GM19023 (cell line): ENCODE measurements around the gene MAMSTR.

ENCODE experiments used
- ATAC-seq: cut with Tn5 transposase; IDR thresholded peaks from one replicate; pipeline ENCODE4 v1.9.1; 2021; ENCODE audit warnings: mild to moderate bottlenecking, moderate library complexity; ENCODE audit not compliant: unreplicated experiment

The MAMSTR gene

DNA sequence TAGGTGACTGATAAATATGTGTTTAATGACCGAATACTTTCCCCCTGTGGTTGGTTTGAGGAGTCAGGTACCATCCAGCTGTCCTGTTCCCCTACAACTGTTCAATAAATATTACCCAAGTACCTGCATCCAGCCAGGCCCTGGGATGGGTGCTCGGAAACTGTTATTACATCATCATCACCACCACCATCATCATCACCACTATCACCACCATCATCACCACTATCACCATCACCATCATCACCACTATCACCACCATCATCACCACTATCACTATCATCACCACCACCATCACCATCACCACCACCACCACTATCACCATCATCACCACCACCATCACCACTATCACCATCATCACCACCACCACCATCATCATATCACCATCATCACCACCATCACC lies 50.8 kb downstream of the MAMSTR start:
- no peak for ATAC-seq

DNA sequence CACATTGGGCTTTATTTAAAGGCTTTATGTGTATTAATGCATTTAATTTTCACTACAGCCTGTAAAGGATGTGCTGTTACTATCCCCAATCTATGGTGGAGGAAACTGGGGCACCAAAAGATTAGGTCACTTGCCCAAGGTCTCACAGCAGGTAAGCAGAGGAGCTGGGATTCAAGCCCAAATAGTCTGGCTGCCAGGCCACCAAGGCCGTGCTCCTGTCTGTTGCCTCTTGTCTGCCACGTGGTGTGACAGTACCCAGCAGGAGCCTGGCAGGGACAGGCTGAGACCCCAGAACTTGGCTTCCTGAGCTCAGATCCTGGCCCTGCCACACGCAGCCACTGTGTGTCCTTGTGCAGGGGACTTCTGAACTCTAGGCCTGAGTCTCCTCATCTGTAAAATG lies 51.2 kb downstream of the MAMSTR start:
- no peak for ATAC-seq

DNA sequence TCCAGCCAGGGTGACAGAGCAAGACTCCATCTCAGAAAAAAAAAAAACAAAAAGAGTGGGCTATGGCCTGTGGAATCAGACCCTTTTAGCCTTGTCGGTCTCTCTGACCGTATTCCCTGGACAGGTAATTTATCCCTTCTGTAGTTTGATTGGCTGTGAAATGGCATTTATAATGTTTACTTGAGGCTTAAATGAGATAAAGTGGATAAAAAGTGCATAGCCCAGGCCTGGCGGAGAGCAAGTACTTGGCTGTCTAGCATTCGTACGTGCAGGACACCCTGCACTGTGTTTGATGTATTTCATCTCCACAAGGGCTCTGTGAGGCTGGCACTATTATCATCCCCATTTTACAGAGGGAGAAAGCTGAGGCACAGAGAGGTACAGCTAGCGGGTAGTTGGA lies 53.7 kb downstream of the MAMSTR start:
- ATAC-seq = no peak

- no peak for ATAC-seq
These were observed 55.0 kb downstream of the MAMSTR start for GRCh38 chr19:48664476-48664875.

- no peak for ATAC-seq
These were observed 55.9 kb downstream of the MAMSTR start for GRCh38 chr19:48663667-48664066.
